ENCODE data around the gene CCDC154. TPM values are rescaled to one million over a fixed set of nuclear protein-coding genes. Genes with fewer than 3 reads are reported as not detected.

CCDC154 gene
- total RNA-seq, 6 donors from 2014 or later = 0.30 to 5.4 (median 2.9) TPM; not detected in 1

- Histone ChIP-seq H3K27me3 (peaks cover 0 to 5% (median 0%) of the 10 kb centered on the region in 4 donors), H3K27ac (peak overlapping the region in 3 of 4 donors; percentile 24 to 50 (median 26)), H3K4me1 (peaks cover 0 to 8% (median 2%) of the 10 kb centered on the region in 4 donors), H3K4me3 (peak overlapping the region in 3 of 4 donors; percentile 23 to 42 (median 24)), H3K9me3 (no peaks in the 10 kb centered on the region), H3K36me3 (no peaks in the 10 kb centered on the region)
- TF ChIP-seq EP300 (IDR thresholded peaks at IDR 0.05) = no peak
- TF ChIP-seq POLR2A (IDR thresholded peaks at IDR 0.05) = no peak
- no peak for TF ChIP-seq POLR2AphosphoS5 (IDR thresholded peaks at IDR 0.05)
- no peak for TF ChIP-seq CTCF (IDR thresholded peaks at IDR 0.05)
- peak in 1 of 2 donors; percentile 79 for DNase-seq
- WGBS, 2 donors = 71 to 78% methylated on average over 23 to 47 of the region's 63 CpGs
- no peak for ATAC-seq (ENCODE audit: low FRiP score in 2 of 2)
These were observed 11.7 kb downstream of the CCDC154 start for GRCh38 chr16:1432388-1433262.

GRCh38 chr16:1431497-1432270, 12.7 kb downstream of the CCDC154 start:
- peak overlapping the region in 3 of 4 donors; percentile 23 to 42 (median 24) for H3K4me3 ChIP-seq
- TF ChIP-seq POLR2A (IDR thresholded peaks at IDR 0.05) (no peak), EP300 (IDR thresholded peaks at IDR 0.05) (no peak), CTCF (IDR thresholded peaks at IDR 0.05) (no peak), POLR2AphosphoS5 (IDR thresholded peaks at IDR 0.05) (no peak)
- ATAC-seq (ENCODE audit: low FRiP score in 2 of 2) = no peak
- WGBS, 2 donors = 66 to 68% methylated on average over 2 to 15 of the region's 20 CpGs
- peak in 1 of 2 donors; percentile 72 for DNase-seq
- peaks cover 0 to 8% (median 2%) of the 10 kb centered on the region in 4 donors for H3K4me1 ChIP-seq
- H3K36me3 ChIP-seq = no peaks in the 10 kb centered on the region
- H3K27ac ChIP-seq = peak overlapping the region in 2 of 4 donors; percentile 24 to 26
- no peaks in the 10 kb centered on the region for H3K9me3 ChIP-seq
- peaks cover 0 to 5% (median 0%) of the 10 kb centered on the region in 4 donors for H3K27me3 ChIP-seq

- H3K27ac ChIP-seq = no peak within 1 kb of the TSS
These were observed 13.4 kb downstream of the CCDC154 start, which contains the start of gene PERCC1 for GRCh38 chr16:1430759-1431496. PERCC1 (plus strand) TSS chr16:1431078; CDS start chr16:1432594, 1,516 bp downstream.

More at GRCh38 chr16:1430759-1431496, 13.4 kb downstream of the CCDC154 start, which contains the start of gene PERCC1:
- DNase-seq (peak in 1 of 2 donors; percentile 80), ATAC-seq (ENCODE audit: low FRiP score in 2 of 2) (no peak)
- no peak for TF ChIP-seq CTCF (IDR thresholded peaks at IDR 0.05)
- no peak for TF ChIP-seq POLR2AphosphoS5 (IDR thresholded peaks at IDR 0.05)
- H3K36me3 ChIP-seq = no peaks in the 10 kb centered on the region
- peaks cover 0 to 8% (median 2%) of the 10 kb centered on the region in 4 donors for H3K4me1 ChIP-seq
- H3K9me3 ChIP-seq = no peaks in the 10 kb centered on the region
- 50 to 59% methylated on average over 17 to 27 of the region's 35 CpGs for WGBS, 2 donors
- peak within 1 kb of the TSS in 1 of 4 donors; percentile 42 for H3K4me3 ChIP-seq
- peaks cover 0 to 5% (median 0%) of the 10 kb centered on the region in 4 donors for H3K27me3 ChIP-seq
